Measurements from ENCODE around the gene SNRPD3.

Gene SNRPD3

DNA sequence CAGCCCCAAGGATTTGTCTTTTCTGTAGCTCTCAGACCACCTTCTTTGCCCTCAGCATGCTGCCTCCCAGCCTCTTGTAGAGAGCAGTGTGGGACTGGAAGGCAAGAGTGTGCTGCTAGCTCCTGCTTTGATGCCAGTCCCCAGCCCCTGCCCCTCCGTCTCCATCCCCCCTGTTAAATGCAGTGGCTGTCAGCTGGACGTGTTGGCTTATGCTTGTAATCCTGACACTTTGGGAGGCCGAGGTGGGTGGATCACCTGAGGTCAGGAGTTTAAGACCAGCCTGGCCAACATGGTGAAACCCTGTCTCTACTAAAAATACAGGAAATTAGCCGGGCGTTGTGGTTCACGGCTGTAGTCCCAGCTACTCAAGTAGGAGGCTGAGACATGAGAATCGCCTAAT is 15.5 kb downstream of the SNRPD3 start:
- no peak for DNase-seq

DNA sequence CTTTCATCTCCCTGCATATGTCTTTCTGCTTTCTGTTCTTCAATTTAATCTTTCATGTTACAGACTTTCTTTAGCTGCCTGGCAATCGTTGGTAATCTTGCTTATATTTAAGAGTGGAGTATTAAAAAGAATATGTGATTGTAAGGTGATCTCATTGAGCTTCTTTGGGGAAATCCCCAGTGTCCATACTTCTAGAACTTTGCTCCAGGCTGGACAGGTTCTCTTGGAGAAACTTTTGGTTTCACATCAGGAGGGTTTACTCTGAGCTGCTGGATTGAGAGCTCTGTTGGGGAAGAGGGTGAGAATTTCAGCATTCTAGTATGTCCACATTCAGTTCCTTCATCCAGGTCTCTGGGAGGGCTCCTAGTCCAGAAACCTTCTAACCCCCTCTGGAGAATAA is 21.0 kb downstream of the SNRPD3 start:
- no peak for DNase-seq

DNA sequence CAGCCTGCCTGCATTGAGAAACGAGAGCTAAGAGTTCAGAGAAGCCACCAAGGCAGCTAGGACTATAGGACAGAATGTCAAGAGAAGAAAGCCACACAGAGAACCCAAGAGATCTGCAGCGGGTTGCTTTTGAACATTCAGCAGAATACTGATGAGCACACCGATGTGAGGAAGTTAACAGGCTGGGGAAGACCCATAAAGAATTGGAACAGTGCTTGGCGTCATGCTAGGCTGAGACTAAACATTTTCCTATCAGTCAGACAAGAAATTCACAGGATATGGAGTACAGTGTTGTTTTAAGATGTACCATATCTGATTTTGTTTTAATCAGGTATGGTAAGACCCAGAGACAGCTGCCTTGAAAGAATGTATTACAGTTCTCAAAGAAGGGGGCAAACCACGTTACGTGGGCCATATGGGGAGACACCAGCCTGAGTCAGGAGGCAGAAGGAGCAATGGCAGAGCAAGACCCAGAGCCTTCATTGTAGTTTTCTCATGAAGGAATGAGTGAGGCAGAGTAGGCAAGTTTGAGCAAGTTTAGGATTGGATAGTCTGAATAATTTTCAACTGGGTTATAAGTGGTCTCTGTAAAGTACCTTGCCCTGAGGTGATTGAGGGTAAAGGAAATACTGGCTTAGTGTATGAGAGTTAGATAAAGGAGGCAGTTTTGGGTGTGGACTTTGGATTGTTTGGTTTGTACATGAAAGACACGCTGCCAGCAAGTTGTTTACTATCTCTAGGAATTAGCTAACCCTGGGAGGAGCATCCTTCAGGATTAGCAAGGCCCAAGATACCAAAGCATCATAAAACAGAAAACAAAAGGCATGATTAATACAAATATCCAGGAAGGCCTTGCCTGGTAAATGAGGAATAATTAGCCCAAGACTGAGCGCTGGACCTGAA is 22.8 kb downstream of the SNRPD3 start:
- DNase-seq, result no peak

DNA sequence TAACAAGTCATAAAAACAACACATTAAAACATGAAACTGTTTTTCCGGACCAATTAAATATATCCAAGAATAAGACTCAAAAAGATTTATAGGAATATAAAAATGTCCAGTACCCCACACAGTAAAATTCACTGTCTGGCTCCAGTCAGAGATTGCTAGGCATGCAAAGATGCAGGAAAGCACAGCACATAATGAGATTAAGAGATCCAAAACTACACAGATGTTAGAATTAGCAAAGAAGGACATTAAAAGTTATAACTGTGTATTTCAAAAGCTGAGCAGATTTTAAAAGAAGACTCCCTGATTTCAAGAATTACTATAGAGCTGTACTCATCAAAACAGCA is 23.4 kb downstream of the SNRPD3 start:
- DNase-seq, result no peak

DNA sequence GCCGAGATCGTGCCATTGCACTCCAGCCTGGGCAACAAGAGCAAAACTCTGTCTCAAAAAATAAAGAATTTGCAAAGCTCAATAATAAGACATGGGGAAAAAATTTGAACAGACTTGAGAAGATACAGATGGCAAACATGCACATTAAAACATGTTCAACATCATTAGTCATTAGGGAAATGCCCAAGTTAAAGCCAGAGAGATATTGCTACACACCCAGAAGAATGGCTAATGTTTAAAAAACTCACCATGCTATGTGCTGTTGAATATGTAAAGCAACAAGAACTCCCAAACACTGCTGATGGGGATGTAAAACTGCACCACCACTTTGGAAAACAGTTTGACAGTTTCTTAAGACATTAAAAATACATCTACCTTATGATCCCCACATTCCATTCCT is 24.5 kb downstream of the SNRPD3 start:
- DNase-seq, result no peak

DNA sequence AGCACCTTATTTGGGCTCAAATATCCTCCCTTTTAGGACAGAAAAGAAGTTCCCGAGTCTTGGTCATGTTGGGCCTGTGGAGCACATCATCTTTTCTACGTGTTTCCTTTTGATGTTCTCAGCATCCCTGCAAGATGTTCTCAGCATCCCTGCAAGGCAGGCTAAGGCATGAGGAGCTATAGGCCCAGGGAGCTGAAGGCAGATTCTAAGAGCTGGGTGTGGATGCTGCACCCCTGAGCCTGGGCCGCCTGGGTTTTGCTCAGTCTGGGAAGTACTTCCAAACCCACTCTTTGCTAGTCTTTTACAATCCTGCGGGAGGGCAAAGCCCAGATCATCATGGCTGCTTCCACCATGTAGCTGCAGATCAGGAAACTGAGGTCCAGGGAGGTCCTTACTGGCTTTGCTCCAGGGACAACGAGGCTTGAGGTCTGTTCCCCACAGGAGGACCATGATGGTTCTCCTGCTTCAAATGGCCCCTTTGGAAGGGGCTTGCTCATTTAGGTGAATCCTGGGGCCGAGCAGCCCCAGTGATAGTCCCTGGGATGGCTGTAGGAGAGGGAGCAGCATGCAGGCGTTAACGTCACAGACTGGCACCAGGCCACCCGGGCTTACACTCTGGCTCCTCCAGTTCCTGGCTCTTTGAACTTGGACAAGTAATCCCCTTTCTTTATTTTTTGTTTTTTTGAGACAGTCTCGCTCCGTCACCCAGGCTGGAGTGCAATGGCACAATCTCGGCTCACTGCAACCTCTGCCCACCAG is 26.4 kb downstream of the SNRPD3 start:
- no peak for DNase-seq

DNA sequence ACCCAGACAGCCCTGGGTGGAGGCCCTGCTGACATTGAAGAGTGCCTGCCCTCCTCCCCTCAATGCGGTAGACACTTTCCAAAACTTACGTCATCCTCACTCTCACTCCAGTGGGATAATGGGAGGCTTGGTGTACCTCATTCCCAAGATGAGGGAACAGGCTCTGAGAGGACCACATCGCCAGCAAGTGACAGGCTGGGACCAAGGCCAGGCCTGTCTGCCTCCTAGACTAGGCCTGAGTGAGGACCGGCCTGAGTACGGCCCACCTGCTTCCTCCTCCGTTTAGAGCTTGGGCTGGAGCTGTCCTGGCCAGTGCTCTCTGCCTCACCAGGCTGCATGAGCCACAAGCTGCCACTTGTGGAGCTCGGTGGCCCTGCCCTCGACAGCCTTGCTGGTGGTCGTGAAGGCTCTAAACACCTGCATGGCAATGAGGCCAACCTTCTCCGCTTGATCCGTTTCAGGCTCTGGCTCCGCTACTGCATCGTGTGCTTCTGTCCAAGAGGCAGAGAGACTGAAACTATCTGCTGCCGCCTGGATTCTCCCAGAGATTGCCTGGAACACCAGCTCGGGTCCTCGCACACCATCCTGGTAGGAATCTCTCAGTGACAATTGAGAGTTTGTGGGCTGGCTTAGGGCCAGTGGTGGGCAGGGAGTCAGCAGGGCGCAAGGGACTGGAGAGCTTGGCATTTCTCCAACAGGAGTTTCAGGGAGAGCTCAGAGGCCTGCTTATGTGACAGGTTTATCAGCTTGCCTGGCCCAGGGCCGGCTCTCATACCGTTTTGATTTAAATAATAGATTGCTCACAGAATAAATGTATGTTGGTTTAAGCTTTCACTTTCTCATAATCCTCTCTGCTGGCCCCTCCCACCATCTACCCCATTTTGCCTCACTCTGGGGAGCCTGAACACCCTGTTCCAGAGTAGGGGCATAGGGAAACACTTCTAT is 27.7 kb downstream of the SNRPD3 start:
- no peak for DNase-seq

DNA sequence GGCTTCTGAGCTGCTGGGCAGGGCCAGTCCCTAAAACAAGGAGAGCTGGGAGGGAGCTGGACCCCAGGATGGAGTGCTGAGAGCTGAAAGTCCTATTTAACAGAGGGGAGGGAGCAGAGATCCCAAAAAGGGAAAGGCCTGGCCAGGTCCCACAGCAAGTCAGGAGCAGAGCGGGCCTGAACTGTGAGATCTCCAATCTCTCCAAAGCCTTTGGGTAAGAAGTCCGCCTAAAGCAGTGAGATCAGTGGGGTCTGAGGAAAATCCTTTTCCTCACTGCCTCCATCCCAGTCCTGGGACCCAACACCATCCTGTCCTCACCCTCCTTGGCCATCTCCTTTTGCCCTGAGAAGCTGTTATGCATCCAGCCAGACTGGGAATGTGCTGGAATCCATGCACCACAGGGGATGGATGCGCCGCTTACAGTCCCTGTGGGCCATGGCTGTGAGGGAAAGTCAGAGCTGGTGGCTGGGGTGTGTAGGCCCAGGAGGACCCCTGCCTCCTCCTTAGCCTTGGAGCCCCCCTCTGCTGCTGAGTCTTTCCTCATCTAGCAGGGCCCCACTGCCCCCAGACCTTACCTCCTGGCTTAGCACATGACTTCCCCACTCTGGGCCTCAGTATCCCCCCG is 28.5 kb downstream of the SNRPD3 start:
- no peak for DNase-seq

DNA sequence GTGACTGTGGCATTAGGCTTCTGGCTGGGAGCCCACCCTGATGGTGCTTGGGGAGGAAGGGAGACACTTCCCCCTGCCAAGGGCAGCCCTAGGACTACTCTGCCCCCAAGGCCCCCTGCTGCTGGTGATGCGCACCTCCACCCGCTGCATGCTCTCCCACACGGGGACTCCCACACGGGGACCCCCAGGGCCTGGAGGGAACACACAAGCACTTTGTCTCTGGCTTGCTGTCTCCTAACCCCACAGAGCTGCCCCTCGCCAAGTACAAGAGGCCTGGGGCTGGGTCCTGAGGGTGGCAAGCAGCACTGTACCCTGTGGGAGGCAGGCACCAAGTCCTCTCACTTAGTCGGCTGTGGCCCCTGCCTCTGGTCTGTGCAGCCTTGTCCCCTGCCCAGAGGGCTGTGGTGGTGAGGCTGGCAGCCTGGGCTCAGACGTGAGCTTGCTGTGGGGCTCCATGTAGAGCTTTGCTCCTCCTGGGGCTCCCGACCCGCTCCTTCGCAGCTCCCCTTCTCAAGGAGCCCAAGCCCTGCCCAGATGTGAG is 29.1 kb downstream of the SNRPD3 start:
- DNase-seq, result no peak

DNA sequence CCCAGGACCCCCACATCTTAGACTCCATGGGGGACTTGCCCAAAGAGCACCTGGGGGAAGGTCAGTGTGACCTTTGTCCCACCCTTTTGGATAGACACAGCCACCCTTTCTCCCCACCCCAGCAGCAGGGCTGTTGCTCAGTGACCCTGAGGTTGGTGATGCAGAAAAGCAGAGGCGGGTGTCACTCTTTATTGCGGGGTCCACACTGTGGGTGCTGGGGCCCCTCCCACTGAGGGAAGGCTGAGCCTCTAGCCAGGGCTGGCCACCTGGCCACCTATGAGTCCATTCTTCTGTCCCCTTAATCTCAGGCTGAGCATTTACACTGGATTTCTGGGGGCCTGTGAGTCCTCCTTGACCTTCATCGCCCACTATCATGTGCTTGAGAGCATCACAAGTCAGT is 29.7 kb downstream of the SNRPD3 start:
- no peak for DNase-seq

DNA sequence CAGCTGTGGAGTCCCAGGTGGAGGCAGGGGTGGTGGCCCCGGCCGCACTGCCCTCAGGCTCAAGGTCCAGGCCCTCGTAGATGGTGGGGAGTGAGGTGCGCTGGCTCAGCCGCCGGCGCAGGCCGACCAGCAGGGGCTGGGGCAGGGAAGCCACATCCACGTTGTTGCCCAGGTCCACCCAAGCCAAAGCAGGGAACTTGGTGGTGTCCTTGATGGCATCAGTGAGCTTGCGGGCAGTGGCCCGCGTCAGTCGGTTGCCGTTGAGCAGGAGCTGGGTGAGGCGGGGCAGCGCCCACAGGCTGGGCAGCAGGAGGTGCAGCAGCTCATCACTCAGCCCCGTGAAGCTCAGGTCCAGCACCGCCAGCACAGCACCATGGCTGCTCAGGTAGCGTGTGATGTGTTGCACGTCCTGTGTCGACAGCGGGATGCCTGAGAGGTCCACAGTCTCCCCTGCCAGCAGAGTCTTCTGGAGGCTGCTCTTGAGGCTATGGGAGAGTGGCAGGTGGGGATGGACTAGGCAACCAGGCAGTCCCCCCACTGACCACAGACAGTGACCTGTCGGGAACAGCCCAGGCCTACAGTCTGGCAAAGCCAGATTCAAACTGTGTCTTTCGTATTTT is 30.2 kb downstream of the SNRPD3 start:
- no peak for DNase-seq

DNA sequence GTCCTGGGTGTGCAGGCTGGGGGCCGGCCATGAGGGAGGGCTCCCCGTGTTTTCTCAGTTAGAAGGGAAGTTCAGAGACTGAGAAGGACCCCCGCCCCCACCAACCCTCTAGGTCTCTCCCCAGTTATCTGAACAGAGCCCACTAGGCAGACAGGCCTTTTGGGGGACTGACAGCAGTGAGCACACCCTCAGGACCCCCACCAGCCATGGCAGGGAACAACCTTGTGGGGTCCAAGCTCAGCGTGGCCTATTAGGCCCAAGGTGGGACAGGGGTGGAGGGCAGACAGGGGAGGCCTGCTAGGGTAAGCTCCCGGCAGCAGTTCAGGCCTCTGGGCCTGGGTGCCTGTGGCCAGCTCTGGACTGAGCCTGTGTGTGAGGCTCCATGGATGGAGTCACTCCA is 31.5 kb downstream of the SNRPD3 start:
- no peak for DNase-seq

DNA sequence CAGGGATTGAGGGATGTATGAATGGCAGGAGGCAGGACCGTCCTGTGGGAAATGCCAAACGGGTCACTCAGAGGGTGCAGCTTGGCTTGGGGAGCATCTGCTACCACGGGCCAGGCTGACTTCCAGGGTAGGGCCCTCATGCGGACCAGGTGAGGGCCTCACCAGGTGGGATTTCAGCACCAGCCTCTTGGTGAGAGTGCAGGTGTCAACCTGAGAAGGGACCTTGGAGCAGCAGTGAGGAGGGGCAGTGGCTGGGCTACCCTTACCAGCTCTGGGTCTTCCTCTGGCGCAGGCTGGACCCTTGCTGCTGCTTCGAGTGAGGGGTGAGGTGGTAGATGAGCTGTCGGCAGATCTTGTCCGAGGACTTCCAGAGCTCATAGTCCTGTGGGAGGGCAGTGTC is 32.1 kb downstream of the SNRPD3 start:
- no peak for DNase-seq

DNA sequence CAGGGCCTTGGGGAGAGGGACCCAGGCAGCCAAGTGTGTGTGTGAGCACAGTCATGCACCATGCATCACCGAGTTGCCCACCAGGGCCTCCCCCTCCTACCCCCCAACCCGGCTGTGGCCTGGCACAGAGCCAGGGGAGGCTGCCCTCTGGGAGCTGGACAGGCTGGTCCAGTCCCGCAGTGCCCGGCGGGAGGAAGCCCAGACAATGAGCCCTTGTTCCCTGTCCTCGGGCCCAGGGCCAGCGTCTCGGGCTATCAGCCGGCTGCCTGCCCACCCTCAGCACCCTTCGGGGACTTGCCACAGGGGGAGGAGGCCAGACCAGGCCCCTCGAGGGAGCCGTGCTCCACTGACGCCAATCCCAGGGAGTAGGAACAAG is 32.6 kb downstream of the SNRPD3 start:
- no peak for DNase-seq

DNA sequence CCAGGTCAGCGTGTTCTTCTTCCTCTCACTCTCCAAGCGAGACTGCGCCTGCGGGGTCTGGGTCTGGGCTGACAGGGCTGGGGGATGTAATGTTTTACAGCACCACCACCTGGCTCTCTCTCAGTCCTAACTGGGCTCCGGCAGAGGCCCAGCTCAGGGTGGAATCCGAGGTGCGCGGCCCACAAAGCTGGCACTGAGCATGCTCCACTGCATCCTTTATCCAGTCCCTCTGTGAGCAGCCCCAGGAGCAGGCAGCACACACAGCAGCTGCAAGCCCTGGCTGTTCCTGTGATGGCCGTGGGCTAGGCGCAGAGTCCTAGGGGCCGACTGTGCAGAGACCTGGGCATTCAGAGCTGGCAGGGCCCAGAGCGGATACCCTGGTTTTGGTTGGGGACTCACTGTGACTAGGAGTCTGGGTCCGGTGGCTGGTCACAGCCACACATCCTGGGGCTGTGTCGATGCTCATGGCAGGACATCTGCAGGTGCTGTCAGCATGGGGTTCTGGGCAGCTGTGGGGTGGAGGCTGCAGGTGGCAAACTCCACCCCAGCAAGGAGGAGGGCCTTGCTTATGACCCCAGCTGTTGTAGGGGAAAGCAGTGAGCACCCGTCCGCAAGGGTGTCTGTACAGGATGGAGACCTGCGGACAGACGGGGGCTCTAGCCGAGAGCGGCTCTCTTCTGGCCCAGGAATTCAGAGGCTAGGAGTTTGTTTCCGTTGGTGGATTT is 33.1 kb downstream of the SNRPD3 start:
- DNase-seq, result no peak

DNA sequence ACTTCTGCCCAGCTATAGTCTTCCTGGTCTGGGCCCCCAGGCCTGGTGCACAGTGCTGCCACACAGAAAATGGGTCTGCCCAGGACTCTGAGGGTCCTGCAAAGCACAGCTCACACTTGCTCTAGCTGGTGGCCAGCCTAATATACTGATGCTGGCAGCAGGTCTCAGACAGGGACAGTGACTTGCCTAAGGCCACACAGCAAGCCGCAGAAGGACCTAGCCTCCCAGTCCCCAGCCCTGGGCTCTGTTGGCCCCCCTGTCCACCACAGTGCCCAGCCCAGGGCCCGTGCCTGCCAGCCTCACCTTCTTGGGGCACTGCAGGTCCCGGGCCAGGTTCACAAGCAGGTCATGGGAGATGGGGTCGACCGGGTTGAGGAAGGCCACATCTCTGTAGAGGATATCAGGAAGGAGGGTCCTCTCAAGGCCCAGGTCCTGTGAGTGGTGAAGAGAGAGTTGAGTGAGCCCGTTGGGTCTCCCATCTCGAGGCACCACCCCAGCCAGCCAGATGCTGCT is 33.8 kb downstream of the SNRPD3 start:
- no peak for DNase-seq

DNA sequence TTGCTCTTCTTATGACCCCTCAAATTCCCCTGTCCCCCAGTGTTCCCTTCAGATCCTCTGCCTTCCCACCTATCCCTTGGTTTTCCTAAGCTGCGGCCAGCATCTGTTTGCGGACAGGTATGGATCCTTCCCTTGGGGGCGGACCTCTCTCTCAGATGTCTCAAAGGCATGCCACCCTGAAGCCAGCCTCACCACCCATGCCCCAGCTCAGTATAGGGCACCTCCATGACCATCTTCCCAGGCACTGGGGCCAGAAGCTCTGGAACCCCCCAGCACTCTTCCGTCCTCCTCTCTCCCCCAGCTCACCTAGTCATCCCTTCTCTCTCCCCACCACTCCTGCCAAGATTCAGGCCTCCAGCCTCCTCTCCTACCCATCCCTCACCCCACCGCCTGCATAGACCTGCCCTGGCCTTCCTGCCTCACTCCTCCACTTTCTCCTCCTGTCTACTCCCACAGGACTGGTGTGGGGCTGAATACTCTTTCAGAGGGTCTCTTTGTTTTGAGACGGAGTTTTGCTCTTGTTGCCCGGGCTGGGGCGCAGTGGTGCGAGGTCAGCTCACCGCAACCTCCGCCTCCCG is 34.9 kb downstream of the SNRPD3 start:
- DNase-seq, result no peak

DNA sequence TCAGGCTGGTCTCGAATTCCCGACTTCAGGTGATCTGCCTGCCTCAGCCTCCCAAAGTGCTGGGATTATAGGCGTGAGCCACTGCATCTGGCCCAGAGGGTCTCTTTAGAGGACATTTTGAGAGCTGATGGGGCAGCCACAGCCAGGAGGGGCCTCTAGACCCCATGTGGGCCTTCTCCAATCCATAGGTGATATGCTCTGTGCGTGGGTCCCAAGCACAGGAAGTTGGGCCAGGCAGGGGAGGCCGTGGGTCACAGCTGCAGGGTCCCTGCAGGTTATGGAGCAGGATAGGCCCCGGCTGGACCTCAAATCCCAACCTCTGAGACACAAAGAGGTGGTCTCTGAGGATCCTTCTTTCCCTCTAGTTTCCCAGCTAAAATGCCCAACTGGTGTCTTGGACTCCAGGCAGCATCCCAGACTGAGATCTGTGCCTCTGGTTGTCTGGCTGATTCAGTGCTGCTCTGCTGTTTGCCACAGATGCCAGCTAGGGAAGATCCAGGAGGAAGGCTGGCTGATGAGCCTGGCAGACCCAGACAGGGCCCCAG is 35.6 kb downstream of the SNRPD3 start:
- no peak for DNase-seq

DNA sequence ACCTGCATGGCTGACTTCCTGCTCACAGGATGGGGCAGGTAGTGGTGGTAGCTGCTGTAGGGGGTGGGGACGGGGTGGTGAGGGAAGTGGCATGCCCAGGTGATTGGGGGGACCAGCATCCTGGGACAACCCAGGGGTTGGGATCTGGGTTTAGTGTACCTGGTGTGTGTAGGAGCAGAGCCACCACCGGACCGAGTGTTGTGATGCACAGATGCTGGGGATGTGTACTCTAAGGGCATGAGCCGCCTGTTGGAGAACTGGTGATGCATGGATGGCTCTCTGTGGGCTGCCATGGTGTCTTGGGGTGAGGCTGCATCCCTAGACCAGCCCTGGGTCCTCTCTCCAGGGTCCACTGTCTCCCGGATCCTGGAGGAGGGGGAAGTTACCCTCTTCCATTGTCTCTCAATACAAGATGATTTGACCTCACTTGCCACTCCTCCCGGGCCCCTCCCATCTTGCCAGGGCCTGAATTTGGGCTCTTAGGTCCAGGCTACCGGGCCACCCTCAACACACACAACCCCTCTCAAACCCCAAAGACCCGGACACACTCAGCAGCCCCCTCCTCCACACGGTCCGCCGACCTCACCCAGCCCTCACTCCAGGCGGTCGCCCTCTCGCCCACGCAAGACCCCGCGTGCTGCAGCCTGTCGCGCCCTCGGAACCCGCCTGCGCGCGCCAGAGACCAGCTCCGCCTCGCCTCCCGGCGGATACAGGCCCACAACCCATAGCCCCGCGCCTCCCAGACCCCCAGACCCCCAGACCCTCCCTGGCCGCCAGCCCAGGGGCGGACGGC is 36.5 kb downstream of the SNRPD3 start:
- no peak for DNase-seq

Data from activated CD4-positive, alpha-beta T cell treated with anti-CD3 and anti-CD28 coated beads for 4 hours (primary cell).